ENCODE data around the gene ATP2C2.

GRCh38 chr16:84387021-84387420 is 18.7 kb downstream of the ATP2C2 start:
- no peak for TF ChIP-seq EZH2 (IDR thresholded peaks at IDR 0.05; ENCODE audit: borderline replicate concordance, low read depth, low read length, severe bottlenecking)
- no peak for TF ChIP-seq CTCF (IDR thresholded peaks at IDR 0.05; ENCODE audit: borderline replicate concordance, extremely low read depth, low read length, poor library complexity, severe bottlenecking)
